Gastrocnemius medialis (tissue), 4 donors: ENCODE results near the gene CRTC3. TPM values are rescaled to one million over a fixed set of nuclear protein-coding genes. Genes with fewer than 3 reads are reported as not detected.

Experiments
- ATAC-seq, 2 donors: fragments of 150-250 bp; one replicate each; pipeline ENCODE4 v1.9.1; 2016
- DNase-seq, 2 donors: peaks; one replicate each; pipeline ENCODE4 v3.0.0-alpha.2; 2019
- H3K27ac ChIP-seq, 4 donors: fragments of 200-600 bp; sonication (generic); 1 replicate in 1 of 4; 2 replicates in 3 of 4; pipeline ENCODE4 v1.5.1; 2016 to 2018; ENCODE audit warnings: mild to moderate bottlenecking in 2 of 4, moderate library complexity in 1 of 4
- H3K27me3 ChIP-seq, 3 donors: fragments of 200-600 bp; sonication (generic) in 2 of 3; 1 replicate in 1 of 3; 2 replicates in 2 of 3; pipeline versions ENCODE4 v1.5.1 to v1.6.0; 2016 to 2019; ENCODE audit warnings: mild to moderate bottlenecking in 1 of 3, moderate library complexity in 1 of 3
- H3K36me3 ChIP-seq, 2 donors: fragments of 200-600 bp; sonication (generic) in 1 of 2; one replicate each; pipeline ENCODE4 v1.5.1; 2017 to 2018
- H3K4me1 ChIP-seq, 2 donors: fragments of 200-600 bp; sonication (generic) in 1 of 2; one replicate each; pipeline ENCODE4 v1.5.1; 2016 to 2017; ENCODE audit warnings: mild to moderate bottlenecking in 2 of 2
- H3K4me3 ChIP-seq, 4 donors: fragments of 200-600 bp; sonication (generic) in 3 of 4; 1 replicate in 1 of 4; 2 replicates in 3 of 4; pipeline ENCODE4 v1.5.1; 2016 to 2019; ENCODE audit warnings: mild to moderate bottlenecking in 2 of 4
- H3K9me3 ChIP-seq, 3 donors: fragments of 200-600 bp; sonication (generic) in 2 of 3; 1 replicate in 1 of 3; 2 replicates in 2 of 3; pipeline ENCODE4 v1.5.1; 2016 to 2019
- POLR2A ChIP-seq, 2 donors: fragments of 450-650 bp; IDR thresholded peaks; one replicate each; pipeline ENCODE4 v1.6.1; 2017; ENCODE audit warnings: antibody characterized with exemption in 2 of 2, mild to moderate bottlenecking in 2 of 2, moderate library complexity in 2 of 2
- in situ Hi-C, 4 donors: fragments of 200-750 bp; cut with MboI; loops; one replicate each; pipeline versions ENCODE4 v1.15.0 to v1.8.0; 2017; ENCODE audit warnings: low sequenced_read_pairs in 4 of 4
- intact Hi-C: fragments of 100-400 bp; cut with DNase I; formaldehyde crosslinking; loops from one replicate; pipeline ENCODE4 v1.15.1; 2023; ENCODE audit warnings: low total_unique reads
- total RNA-seq, 4 donors: library from RNA; depleted of rRNA; stranded (reverse); fragments of >200 nt; gene quantifications; one replicate each; pipeline versions ENCODE4 v1.1.0 to v1.2.3, GENCODE V29; 2016
- TF ChIP-seq, protein P1 (sequence below), 5 experiments: fragments of 450-650 bp in 3 of 5; fragments of 200-600 bp in 2 of 5; sonication (generic) in 2 of 5; IDR thresholded peaks in 4 of 5; conservative IDR thresholded peaks in 1 of 5; 1 replicate in 4 of 5; 2 replicates in 1 of 5; pipeline ENCODE4 v1.5.1; 2016 to 2019; ENCODE audit warnings: antibody characterized with exemption in 5 of 5, mild to moderate bottlenecking in 3 of 5, moderate library complexity in 3 of 5

Gene CRTC3
- total RNA-seq, 4 donors from 2014 or later, result 20.7 to 41.4 (median 30.5) TPM

DNA sequence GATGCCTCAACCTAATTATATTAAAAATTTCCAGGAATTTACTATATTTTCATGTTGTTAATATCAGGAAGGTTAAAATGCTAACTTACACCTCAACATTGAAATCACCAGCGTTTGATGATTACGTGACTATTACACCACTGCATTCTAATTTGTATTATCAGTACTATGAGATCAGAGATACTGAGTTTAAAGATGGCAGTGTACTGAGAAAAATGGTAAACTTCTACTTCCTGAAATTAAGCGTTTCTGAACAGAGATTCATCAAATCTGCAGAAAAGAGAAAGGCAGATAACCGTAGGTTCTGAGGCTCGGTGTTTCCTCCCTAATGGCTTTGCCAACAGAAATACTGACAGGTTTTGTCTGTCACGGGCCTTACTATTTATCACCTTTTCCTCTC lies 69.9 kb downstream of the CRTC3 start:
- Histone ChIP-seq H3K9me3 (no peaks in the 10 kb centered on the region), H3K27ac (peak overlapping the region in 2 of 4 donors; percentile 75 to 83), H3K36me3 (peaks cover 0 to 9% of the 10 kb centered on the region in 2 donors), H3K4me3 (no peak overlapping the region), H3K27me3 (no peaks in the 10 kb centered on the region), H3K4me1 (peaks cover 31 to 43% of the 10 kb centered on the region in 2 donors)
- in situ Hi-C loops (loop anchor here in 2 of 4 donors (25.0 kb wide), 1 partner anchor 287 kb away; no protein-coding TSS in a partner anchor), intact Hi-C loops (loop anchor here (5.0 kb wide), 1 partner anchor 277 kb away; no protein-coding TSS in a partner anchor)
- TF ChIP-seq POLR2A (IDR thresholded peaks at IDR 0.05), result no peak
- TF ChIP-seq, protein P1, sequence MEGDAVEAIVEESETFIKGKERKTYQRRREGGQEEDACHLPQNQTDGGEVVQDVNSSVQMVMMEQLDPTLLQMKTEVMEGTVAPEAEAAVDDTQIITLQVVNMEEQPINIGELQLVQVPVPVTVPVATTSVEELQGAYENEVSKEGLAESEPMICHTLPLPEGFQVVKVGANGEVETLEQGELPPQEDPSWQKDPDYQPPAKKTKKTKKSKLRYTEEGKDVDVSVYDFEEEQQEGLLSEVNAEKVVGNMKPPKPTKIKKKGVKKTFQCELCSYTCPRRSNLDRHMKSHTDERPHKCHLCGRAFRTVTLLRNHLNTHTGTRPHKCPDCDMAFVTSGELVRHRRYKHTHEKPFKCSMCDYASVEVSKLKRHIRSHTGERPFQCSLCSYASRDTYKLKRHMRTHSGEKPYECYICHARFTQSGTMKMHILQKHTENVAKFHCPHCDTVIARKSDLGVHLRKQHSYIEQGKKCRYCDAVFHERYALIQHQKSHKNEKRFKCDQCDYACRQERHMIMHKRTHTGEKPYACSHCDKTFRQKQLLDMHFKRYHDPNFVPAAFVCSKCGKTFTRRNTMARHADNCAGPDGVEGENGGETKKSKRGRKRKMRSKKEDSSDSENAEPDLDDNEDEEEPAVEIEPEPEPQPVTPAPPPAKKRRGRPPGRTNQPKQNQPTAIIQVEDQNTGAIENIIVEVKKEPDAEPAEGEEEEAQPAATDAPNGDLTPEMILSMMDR (IDR thresholded peaks at IDR 0.05 in 4 of 5, conservative IDR thresholded peaks at IDR 0.05 in 1 of 5), result no peak
- no peak for ATAC-seq
- DNase-seq, result no peak

DNA sequence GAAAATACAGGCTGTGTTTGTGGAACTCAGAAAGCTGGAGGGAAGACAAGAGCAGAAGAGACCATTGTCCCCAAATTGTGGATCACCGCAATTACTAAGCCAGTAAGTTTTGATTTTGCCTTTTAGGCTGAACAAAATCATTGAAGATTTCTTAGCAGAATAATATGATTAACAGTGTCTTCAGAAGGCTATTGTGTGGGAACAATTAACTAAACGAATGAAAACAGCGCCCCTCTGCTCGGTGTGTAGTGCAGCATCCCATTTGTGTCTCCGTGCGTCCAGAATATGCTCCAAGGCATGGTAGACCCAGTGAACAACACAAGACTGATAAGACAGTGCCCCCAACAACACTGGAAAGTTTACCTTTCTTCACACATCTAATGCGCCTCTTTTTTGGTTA lies 71.2 kb downstream of the CRTC3 start:
- Histone ChIP-seq H3K4me3 (no peak overlapping the region), H3K36me3 (peaks cover 0 to 9% of the 10 kb centered on the region in 2 donors), H3K4me1 (peaks cover 31 to 33% of the 10 kb centered on the region in 2 donors), H3K27ac (no peak overlapping the region), H3K9me3 (no peaks in the 10 kb centered on the region), H3K27me3 (no peaks in the 10 kb centered on the region)
- intact Hi-C loops (no loop called here), in situ Hi-C loops (loop anchor here in 2 of 4 donors (25.0 kb wide), 1 partner anchor 289 kb away; no protein-coding TSS in a partner anchor)
- no peak for TF ChIP-seq POLR2A (IDR thresholded peaks at IDR 0.05)
- TF ChIP-seq, protein P1 (IDR thresholded peaks at IDR 0.05 in 4 of 5, conservative IDR thresholded peaks at IDR 0.05 in 1 of 5), result no peak
- DNase-seq (no peak), ATAC-seq (no peak)

DNA sequence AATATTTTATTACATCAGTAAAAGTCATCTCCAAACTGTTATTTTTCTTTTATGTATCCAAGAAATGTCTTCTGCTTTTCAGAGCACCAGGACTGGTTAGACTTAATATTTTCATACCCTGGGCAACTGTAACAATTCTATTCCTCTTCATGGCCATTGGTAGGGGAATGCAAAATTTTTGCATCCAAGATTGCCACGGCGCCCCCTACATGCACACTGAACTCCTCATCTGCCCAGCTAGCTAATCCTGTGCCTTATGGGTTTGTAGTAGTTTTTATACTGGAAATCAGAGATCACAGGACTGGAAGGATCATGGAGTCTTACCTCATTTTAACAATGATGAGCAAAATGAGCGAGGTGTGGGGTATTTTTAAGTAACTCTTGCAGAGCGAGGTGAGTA lies 74.2 kb downstream of the CRTC3 start:
- intact Hi-C loops, result no loop called here
- TF ChIP-seq, protein P1 (IDR thresholded peaks at IDR 0.05 in 4 of 5, conservative IDR thresholded peaks at IDR 0.05 in 1 of 5), result no peak
- no peak for TF ChIP-seq POLR2A (IDR thresholded peaks at IDR 0.05)
- no peak for DNase-seq

DNA sequence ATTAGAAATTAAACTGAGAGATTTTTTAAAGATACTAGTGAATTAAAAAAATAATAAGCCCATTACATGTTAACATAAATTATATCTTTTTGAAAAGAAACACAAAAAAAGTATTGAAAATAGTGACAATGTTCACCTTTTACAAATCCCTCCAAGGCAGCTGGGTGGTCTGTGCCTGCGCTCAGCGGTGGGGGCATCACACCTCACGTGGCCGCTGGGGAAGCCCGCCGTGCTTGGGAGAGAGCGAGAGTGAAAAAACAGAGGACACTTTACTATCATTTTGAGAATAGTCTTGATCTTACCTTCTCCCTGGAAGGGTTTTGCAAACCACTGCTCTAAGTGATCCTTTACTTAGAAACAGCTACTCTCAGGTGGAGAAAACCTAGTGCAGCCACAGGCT lies 76.9 kb downstream of the CRTC3 start:
- Histone ChIP-seq H3K4me1 (peaks cover 0 to 4% of the 10 kb centered on the region in 2 donors), H3K9me3 (no peaks in the 10 kb centered on the region), H3K36me3 (peaks cover 0 to 15% of the 10 kb centered on the region in 2 donors), H3K27me3 (no peaks in the 10 kb centered on the region), H3K4me3 (no peak overlapping the region), H3K27ac (no peak overlapping the region)
- no peak for DNase-seq
- in situ Hi-C loops (loop anchor here in 2 of 4 donors (25.0 kb wide), 1 partner anchor 294 kb away; no protein-coding TSS in a partner anchor), intact Hi-C loops (no loop called here)
- no peak for ATAC-seq
- TF ChIP-seq, protein P1 (IDR thresholded peaks at IDR 0.05 in 4 of 5, conservative IDR thresholded peaks at IDR 0.05 in 1 of 5), result no peak
- TF ChIP-seq POLR2A (IDR thresholded peaks at IDR 0.05), result no peak

More for the DNA sequence above, 74.2 kb downstream of the CRTC3 start:
- H3K27me3 ChIP-seq, result no peaks in the 10 kb centered on the region
- in situ Hi-C loops, result loop anchor here in 2 of 4 donors (25.0 kb wide), 1 partner anchor 292 kb away; no protein-coding TSS in a partner anchor
- no peak overlapping the region for H3K27ac ChIP-seq
- no peak overlapping the region for H3K4me3 ChIP-seq
- H3K4me1 ChIP-seq, result peaks cover 5 to 6% of the 10 kb centered on the region in 2 donors
- H3K9me3 ChIP-seq, result no peaks in the 10 kb centered on the region
- peaks cover 0 to 15% of the 10 kb centered on the region in 2 donors for H3K36me3 ChIP-seq
- ATAC-seq, result no peak
